Measurements from ENCODE around the gene CHGA.

The CHGA gene

GRCh38 chr14:92944976-92945375, 22.0 kb downstream of the CHGA start:
- no peaks in the 10 kb centered on the region for H3K9me3 ChIP-seq
- H3K27me3 ChIP-seq = no peaks in the 10 kb centered on the region
- no peak overlapping the region for H3K4me3 ChIP-seq (ENCODE audit: low read depth in 1 of 2, low read length in 1 of 2)
- peaks cover 0 to 2% of the 10 kb centered on the region in 2 experiments for H3K4me1 ChIP-seq (ENCODE audit: control insufficient read depth in 1 of 2, insufficient read depth in 1 of 2, low read depth in 1 of 2, low read length in 1 of 2)
- no peak for TF ChIP-seq CTCF (IDR thresholded peaks at IDR 0.05)
- H3K27ac ChIP-seq = no peak overlapping the region
- H3K36me3 ChIP-seq = peaks cover 99% of the 10 kb centered on the region

- H3K27me3 ChIP-seq = no peaks in the 10 kb centered on the region
- H3K36me3 ChIP-seq = peaks cover 99% of the 10 kb centered on the region
- TF ChIP-seq CTCF (IDR thresholded peaks at IDR 0.05) = no peak
Measured at GRCh38 chr14:92945544-92945943, 22.6 kb downstream of the CHGA start.

DNA sequence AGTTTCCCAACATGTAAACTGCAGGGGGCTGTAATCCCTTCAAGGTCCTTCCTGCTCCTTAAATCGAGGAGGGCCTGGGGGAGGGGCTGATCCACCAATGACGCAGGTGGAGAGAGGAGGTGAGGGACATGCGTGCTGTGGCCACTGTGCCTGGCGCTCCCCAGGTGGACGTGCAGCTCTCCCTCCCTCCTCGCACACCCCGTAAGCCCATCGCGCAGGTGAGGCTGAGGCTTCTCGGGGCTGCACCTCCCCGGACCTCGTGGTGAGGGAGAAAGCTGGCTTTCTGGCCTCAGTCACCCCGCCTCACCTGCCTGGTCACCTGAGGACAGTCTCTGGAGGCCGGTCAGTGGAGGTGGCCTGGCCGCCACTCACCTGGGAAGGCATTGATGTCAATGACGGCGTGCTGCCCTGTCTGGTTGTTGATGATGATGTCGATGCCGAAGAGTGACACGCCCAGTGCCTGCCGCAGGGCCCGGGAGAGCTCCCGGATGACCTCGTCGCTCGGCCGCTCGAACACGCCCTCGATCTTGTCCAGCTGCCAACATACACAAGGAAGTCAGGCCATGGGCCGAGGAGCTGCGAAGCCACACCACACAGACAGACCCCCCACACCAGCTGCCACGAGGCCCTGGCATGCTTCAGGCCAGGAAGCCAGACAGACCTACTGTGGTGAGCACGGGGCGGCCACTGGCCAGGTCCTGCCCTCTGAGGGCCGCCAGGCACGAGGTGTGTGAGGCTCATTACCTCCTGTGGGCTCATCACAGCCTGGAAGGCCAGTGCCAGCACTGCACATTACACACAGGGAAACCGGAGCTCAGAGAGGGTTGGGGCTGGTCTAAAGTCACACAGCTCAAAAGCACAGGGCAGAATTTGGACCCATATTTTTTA, 23.3 kb downstream of the CHGA start:
- TF ChIP-seq CTCF (IDR thresholded peaks at IDR 0.05) = no peak
- Histone ChIP-seq H3K36me3 (peaks cover 99% of the 10 kb centered on the region), H3K4me3 (ENCODE audit: low read depth in 1 of 2, low read length in 1 of 2) (no peak overlapping the region), H3K27me3 (no peaks in the 10 kb centered on the region), H3K27ac (no peak overlapping the region), H3K9me3 (no peaks in the 10 kb centered on the region), H3K4me1 (ENCODE audit: control insufficient read depth in 1 of 2, insufficient read depth in 1 of 2, low read depth in 1 of 2, low read length in 1 of 2) (no peaks in the 10 kb centered on the region)

More at GRCh38 chr14:92945544-92945943, 22.6 kb downstream of the CHGA start:
- H3K4me1 ChIP-seq (ENCODE audit: control insufficient read depth in 1 of 2, insufficient read depth in 1 of 2, low read depth in 1 of 2, low read length in 1 of 2) = no peaks in the 10 kb centered on the region
- no peak overlapping the region for H3K27ac ChIP-seq
- H3K4me3 ChIP-seq (ENCODE audit: low read depth in 1 of 2, low read length in 1 of 2) = no peak overlapping the region
- no peaks in the 10 kb centered on the region for H3K9me3 ChIP-seq

DNA sequence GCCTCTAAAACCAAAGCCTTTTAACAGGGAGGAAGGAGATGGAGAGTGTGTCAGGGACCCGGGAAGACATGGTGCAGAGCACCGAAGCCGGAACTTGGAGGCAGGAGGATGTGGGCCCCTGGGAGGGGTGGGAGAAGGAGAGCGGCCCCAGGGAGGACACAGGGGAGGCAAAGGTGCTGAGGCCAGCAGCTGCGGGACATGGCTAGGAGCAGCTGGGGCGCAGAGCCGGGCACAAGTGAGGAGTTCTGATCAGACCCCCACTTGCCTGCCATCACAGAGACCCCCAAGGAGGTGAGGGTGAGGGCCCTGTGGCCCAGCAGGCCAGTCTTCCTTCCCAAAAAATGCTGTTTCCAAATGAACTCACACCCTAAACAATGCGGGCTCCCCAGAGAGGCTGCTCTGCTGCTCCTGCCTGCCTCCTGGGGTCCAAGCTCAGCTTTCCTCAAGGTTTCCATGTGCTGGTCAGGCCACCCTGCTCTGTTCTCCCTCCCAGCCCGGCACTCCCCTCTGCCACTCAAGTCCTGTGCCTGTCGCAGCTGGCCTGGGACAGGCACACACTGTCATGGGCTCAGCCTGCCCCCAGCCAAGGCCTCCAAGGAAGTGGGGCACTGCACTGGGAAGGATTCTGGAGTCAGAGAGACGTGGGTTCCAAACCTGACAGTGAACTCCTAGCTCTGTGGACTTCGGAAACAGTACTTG, 24.0 kb downstream of the CHGA start:
- Histone ChIP-seq H3K4me3 (ENCODE audit: low read depth in 1 of 2, low read length in 1 of 2) (no peak overlapping the region), H3K9me3 (no peaks in the 10 kb centered on the region), H3K4me1 (ENCODE audit: control insufficient read depth in 1 of 2, insufficient read depth in 1 of 2, low read depth in 1 of 2, low read length in 1 of 2) (no peaks in the 10 kb centered on the region), H3K36me3 (peaks cover 99% of the 10 kb centered on the region), H3K27ac (no peak overlapping the region), H3K27me3 (no peaks in the 10 kb centered on the region)
- TF ChIP-seq CTCF (IDR thresholded peaks at IDR 0.05) = no peak

DNA sequence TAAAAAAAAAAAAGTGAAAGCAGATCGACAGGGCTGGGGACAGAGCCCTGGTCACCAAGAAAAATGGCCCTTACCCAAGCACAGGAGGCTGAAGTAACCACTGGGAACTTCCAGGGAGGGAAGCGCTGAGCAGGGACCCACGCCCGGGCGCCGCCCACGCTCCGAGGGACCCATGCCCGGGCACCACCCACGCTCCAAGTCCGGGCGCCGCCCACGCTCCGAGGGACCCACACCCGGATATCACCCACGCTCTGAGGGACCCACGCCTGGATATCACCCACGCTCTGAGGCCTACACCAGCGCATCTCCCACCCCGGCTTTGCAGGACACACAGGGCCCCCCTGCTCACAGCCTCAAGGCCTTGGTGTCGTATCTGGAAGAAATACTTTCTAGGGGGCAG, 25.7 kb downstream of the CHGA start:
- peaks cover 99% of the 10 kb centered on the region for H3K36me3 ChIP-seq
- no peaks in the 10 kb centered on the region for H3K4me1 ChIP-seq (ENCODE audit: control insufficient read depth in 1 of 2, insufficient read depth in 1 of 2, low read depth in 1 of 2, low read length in 1 of 2)
- no peak for TF ChIP-seq CTCF (IDR thresholded peaks at IDR 0.05)
- no peaks in the 10 kb centered on the region for H3K9me3 ChIP-seq
- H3K27ac ChIP-seq = no peak overlapping the region
- H3K27me3 ChIP-seq = no peaks in the 10 kb centered on the region
- H3K4me3 ChIP-seq (ENCODE audit: low read depth in 1 of 2, low read length in 1 of 2) = no peak overlapping the region

Data from neutrophil (primary cell).